ENCODE measurements around the gene TNFAIP6. TPM values are rescaled to one million over a fixed set of nuclear protein-coding genes. Genes with fewer than 3 reads are reported as not detected.
"Not testable (repeated sequence)": the region's sequence is repeated elsewhere in the genome, so short reads cannot be mapped to it uniquely, and the experiment has no call there.

TNFAIP6 gene
- total RNA-seq, 1 donor from 2014 or later = not detected

DNA sequence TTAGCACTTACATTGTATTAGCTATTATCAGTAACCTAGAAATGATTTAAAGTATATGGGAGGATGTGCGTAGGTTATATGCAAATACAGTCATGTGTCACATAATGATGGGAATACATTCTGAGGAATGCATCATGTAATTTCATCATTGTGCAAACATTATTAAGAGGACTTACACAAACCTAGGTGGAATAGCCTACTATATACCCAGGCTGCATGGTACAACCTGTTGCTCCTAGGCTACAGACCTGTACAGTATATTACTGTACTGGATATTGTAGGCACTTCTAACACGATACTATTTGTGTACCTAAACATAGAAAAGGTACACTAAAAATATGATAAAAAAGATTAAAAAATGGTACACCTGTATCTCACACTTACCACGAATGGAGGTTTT is 60.3 kb downstream of the TNFAIP6 start:
- no peaks in the 10 kb centered on the region for H3K27me3 Mint-ChIP-seq (ENCODE audit: unreplicated experiment)

DNA sequence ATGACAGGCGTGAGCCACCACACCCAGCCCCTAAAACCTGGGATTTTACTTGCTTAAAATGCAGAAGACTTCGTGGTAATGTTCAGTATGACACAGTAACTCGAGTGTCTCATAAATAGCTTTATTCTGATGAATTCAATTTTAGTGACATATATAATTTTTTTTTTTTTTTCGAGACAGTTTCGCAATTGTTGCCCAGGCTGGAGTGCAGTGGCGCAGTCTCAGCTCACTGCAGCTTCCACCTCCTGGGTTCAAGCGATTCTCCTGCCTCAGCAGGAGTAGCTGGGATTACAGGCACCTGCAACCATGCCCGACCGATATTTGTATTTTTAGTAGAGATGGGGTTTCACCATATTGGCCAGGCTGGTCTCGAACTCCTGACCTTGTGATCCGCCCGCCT is 64.3 kb downstream of the TNFAIP6 start:
- not testable (repeated sequence) for DNase-seq (ENCODE audit: extremely low spot score, unreplicated experiment); H3K9me3 Mint-ChIP-seq (ENCODE audit: unreplicated experiment); H3K4me1 Mint-ChIP-seq (ENCODE audit: unreplicated experiment); H3K27me3 Mint-ChIP-seq (ENCODE audit: unreplicated experiment); H3K4me3 Mint-ChIP-seq (ENCODE audit: unreplicated experiment); H3K27ac Mint-ChIP-seq (ENCODE audit: unreplicated experiment)
- peaks cover 53% of the 10 kb centered on the region for H3K36me3 Mint-ChIP-seq (ENCODE audit: unreplicated experiment)

More for the DNA sequence above, 60.3 kb downstream of the TNFAIP6 start:
- Mint-ChIP-seq H3K4me1 (ENCODE audit: unreplicated experiment) (no peaks in the 10 kb centered on the region), H3K4me3 (ENCODE audit: unreplicated experiment) (no peak overlapping the region), H3K9me3 (ENCODE audit: unreplicated experiment) (no peaks in the 10 kb centered on the region), H3K36me3 (ENCODE audit: unreplicated experiment) (peaks cover 47% of the 10 kb centered on the region), H3K27ac (ENCODE audit: unreplicated experiment) (no peak overlapping the region)
- TF ChIP-seq, protein P1, sequence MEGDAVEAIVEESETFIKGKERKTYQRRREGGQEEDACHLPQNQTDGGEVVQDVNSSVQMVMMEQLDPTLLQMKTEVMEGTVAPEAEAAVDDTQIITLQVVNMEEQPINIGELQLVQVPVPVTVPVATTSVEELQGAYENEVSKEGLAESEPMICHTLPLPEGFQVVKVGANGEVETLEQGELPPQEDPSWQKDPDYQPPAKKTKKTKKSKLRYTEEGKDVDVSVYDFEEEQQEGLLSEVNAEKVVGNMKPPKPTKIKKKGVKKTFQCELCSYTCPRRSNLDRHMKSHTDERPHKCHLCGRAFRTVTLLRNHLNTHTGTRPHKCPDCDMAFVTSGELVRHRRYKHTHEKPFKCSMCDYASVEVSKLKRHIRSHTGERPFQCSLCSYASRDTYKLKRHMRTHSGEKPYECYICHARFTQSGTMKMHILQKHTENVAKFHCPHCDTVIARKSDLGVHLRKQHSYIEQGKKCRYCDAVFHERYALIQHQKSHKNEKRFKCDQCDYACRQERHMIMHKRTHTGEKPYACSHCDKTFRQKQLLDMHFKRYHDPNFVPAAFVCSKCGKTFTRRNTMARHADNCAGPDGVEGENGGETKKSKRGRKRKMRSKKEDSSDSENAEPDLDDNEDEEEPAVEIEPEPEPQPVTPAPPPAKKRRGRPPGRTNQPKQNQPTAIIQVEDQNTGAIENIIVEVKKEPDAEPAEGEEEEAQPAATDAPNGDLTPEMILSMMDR (IDR thresholded peaks at IDR 0.05) = no peak
- DNase-seq (ENCODE audit: extremely low spot score, unreplicated experiment) = no peak

DNA sequence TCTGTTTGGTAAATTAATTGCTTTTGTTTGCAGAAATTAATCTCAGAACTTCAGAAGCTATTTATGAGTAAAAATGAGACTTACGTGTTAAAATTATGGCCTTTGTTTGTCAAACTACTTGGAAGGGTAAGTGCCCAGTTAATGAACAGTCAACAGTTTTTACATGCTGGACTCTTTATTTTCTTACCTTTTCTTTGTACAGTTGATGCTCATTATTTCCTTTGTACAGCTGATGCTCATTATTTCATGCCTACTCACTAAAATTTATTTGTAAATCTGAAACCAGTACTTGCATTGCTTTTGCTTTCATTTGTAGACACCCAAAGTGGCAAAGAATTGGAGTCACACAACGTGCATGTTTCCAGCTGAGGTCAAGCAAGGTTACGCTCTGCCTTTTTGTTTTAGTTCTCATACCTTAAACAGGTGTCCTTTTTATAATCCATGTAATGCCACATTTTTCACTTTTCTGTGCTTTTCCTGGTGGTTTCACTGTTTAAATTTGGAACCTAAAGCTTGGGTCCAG is 65.6 kb downstream of the TNFAIP6 start:
- no peak for DNase-seq (ENCODE audit: extremely low spot score, unreplicated experiment)
- Mint-ChIP-seq H3K36me3 (ENCODE audit: unreplicated experiment) (peaks cover 46% of the 10 kb centered on the region), H3K4me3 (ENCODE audit: unreplicated experiment) (no peak overlapping the region), H3K4me1 (ENCODE audit: unreplicated experiment) (no peaks in the 10 kb centered on the region), H3K9me3 (ENCODE audit: unreplicated experiment) (no peaks in the 10 kb centered on the region), H3K27me3 (ENCODE audit: unreplicated experiment) (no peaks in the 10 kb centered on the region), H3K27ac (ENCODE audit: unreplicated experiment) (no peak overlapping the region)
- TF ChIP-seq, protein P1 (IDR thresholded peaks at IDR 0.05) = no peak

DNA sequence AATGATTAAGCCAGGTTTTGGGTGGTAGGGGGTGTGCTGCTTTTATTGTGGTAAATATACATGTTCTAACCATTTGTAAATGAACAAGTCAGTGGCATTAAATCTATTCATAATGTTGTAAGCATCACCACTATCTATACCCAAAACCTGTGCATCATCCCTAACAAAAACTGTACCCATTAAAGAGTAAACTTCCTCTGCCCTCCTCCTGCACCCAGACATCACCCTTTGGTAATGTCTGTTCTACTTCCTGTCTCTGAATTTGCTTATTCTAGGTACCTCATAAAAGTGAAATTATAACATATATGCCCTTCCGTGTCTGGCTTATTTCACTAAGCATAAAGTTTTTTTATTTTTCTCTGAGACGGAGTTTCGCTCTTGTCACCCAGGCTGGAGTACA is 66.4 kb downstream of the TNFAIP6 start:
- Mint-ChIP-seq H3K9me3 (ENCODE audit: unreplicated experiment) (no peaks in the 10 kb centered on the region), H3K4me1 (ENCODE audit: unreplicated experiment) (peaks cover 3% of the 10 kb centered on the region), H3K36me3 (ENCODE audit: unreplicated experiment) (peaks cover 50% of the 10 kb centered on the region), H3K27me3 (ENCODE audit: unreplicated experiment) (no peaks in the 10 kb centered on the region), H3K27ac (ENCODE audit: unreplicated experiment) (no peak overlapping the region), H3K4me3 (ENCODE audit: unreplicated experiment) (no peak overlapping the region)
- DNase-seq (ENCODE audit: extremely low spot score, unreplicated experiment) = no peak
- TF ChIP-seq, protein P1 (IDR thresholded peaks at IDR 0.05) = no peak

Small RNA genes within 50 kb of the gene (microRNA-seq; reads per million reads assigned to microRNA genes)
- gene MIR4773-1 (ENCODE audit: unreplicated experiment) = not detected
- not detected for gene MIR4773-2 (ENCODE audit: unreplicated experiment)

Other genes with a start within 250 kb of the TNFAIP6 start
- gene RBM43, start 95.7 kb upstream of the TNFAIP6 start, total RNA-seq = 5.0 and 6.9 TPM in 2 replicates
- gene NMI, start 67.9 kb upstream of the TNFAIP6 start, total RNA-seq = 16.2 and 17.2 TPM in 2 replicates
- gene RIF1, start 52.3 kb downstream of the TNFAIP6 start, total RNA-seq = 36.7 and 39.3 TPM in 2 replicates

All from osteocyte (in vitro differentiated cells).